T-helper 1 cell (primary cell): ENCODE results near the gene PPIL1.

Experiments used
- DNase-seq, 5 donors: peaks; one replicate each; pipeline ENCODE4 v3.0.0-alpha.2; 2012 to 2020

PPIL1 gene

DNA sequence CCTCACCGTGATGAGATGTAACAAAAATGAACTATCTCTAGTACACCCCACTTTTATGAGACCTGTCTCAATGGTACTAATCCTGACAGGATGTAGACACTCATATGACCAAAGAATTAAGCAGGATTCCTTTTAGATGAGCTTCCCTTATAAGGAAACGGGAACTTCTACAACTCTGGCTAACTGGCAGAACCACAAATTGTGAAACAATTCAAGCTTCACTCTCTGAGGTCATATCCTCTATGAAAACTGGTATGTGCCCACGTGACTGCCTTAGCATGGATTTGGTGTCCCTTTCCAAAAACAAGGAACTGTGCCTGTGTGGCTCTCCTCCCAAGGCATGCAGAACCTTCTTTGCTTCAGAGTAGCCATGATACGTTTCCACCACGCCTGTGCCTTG lies 21.3 kb downstream of the PPIL1 start:
- DNase-seq = no peak

DNA sequence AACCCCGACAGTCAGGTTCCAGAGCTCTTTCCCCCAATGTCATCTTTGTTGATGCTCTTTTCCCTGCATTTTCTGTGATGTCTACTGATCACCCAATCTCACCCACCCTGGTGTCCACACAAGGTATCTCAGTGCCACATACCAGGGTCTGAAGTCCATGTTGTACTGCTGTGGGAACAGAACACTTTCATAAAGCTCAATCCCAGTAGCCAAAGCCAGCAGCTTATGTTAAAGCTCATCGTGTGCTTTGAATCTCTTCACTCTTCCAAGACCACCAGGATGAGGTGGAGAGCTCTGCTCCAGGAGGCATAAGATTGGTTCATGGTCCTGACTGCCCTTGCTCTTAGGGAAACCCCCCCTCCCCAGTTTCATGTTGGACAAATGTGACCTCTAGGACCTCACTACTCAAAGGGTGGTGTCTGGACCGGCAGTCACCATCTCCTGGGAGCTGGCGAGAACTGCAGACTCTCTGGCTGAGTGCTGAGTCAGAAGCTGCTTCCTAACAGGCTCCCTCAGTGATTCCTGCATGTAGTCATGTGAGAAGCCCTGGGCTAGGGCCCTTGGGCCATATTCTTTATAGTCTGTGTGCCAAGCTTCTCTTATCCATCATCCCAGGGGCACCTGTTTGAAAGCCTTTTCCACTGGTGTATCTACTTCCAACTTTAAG lies 22.0 kb downstream of the PPIL1 start:
- no peak for DNase-seq

DNA sequence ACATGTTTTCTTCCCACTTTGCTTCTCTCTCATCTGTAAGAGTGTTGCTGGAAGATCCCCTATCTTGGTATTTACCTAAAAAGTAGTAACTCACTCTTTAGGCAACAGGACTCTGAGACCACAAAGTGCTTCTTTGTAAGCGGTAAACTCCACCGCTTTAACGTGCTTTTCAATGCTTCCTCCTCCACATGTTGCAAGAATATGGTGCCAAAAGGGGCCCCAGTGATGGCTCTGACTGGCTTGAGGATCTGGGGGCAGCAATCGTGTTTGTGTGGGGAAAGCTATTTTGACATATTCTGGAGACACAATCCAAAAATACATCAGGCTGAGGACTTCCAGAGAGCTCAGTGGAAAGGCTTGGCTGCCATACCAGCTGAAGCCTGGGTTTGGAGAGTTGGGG lies 23.0 kb downstream of the PPIL1 start:
- DNase-seq = no peak

DNA sequence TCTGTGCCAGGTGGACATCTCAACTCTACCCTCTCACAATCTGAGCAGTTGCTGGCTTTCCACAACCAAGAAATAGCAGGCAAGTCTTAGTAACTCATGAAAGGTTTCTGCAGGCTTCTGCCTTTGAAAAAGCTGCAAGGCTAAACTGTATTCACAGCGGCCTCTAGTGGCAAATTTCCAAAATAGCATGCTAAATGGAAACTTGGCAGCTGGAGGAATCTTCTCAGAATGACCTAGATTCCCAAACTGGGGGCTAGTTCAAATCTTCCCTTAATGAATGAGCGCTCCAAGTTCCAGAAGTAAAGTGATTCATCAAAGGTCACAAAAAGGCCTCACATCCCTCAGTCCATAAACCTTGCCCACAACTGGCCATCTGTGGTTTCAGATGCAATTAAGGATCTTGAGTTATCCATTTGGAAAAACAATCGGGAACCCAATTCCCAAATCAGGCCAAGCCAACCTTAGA lies 23.4 kb downstream of the PPIL1 start:
- DNase-seq = peak in 2 of 5 donors; percentile 15 to 49

DNA sequence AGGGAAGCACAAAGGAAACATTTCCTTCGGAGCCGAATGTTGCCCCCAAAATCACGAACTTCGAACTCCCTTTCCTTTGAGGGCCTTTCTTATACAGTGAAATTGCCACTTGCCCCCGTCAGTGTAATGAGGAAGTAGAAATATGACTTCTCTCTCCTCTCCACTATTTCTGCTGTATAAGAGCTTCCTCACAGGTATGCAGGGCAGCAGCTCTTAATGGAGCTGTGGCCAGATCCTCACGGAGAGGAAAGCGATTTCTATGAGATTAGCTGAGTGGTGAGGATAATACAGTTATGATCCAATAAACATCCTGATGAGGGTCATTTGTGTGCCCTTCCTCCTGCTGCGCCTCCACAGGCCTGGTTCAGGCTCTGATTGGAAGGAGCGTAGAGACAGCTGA lies 24.6 kb downstream of the PPIL1 start:
- no peak for DNase-seq

DNA sequence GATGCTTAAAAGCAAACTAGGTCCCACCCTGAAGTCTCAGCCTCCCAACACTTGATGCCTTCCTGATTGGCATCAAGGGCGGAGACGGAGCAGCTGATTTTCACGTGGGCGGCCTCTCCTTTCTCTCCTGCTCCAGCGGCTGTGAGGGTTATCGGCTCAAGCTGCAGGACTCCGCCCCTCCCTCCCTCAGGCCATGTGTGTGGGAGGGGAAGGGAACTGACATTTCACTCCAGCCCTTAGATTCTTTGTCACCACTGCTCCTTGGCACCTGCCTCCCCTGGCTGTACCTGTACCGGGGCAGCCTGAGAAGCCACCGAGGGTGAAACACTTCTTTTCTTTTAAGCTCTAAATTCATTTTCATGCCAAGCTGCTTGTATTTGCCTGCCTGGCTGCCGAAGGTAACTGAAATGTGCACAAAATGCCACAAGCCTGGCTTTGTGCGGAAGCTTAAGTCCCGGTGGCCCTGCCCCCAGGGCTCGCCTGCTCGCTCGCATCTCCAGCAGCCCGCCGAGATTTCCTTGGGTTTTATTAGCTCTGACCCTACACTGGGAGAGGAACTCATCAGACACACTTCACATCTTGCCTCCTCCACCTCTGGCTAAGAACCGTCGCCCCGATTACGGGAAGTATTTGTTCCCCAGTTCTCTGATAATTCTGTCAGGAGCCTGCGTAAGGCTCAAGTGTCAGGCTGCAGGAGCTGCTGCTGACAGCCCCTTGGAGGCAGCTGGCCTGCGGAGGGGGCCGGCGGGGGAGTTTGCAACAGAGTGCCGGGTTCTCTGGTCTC lies 25.8 kb downstream of the PPIL1 start:
- no peak for DNase-seq

DNA sequence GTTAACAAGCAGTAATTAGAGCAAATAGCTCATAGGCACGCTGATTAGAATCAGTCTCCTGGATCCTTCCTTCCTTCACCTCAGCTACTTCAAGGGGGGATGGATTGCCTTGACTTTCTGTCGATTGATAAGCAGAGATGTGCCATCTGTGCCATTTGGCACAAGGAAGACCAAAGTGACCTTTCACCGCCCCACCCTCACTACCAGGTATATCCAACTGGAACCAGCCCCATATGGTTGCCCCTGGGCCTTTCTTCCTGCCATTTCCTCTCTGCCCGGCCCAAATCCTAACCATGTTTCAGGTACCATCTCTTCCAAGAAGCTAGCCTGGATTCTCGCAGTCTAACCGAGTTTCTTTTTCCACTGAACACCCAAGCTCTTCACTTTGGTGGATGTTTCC lies 26.6 kb downstream of the PPIL1 start:
- DNase-seq = no peak

DNA sequence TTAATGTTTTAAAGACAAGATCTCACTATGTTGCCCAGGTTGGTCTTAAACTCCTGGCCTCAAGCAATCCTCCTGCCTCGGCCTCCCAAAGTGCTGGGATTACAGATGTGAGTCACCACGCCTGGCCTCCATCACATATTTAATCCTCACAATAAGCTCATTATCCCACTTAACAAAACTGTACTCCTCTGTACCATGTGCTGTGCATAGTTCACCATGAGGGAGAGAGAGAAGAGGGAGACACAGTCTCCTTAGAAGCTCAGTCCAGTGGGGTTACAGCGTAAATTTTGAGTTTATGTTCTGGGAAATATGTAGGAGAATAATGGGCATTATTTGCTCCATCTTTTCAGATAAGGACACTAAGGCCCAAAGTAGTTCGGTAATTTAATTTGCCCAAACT lies 27.5 kb downstream of the PPIL1 start:
- DNase-seq = no peak

DNA sequence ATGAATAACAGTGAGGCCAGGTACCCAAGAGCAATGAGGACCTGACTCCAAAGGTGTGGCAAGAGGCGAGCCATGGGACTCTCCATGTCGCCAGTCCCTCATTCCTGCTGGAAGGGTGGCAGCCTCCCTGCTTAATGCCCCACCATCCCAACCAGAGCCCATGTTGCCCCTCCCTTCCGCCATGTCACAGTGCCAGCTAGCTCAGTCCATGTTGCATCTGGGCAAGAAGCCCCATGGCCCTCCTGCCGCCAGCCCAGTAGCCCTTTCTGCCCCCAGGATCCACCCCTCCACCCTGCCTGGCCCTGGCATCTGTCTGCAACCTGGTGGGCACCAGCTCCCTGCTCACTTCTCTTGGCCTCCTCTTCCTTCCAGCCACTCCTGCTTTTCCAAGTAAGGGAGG lies 29.4 kb downstream of the PPIL1 start:
- DNase-seq = no peak

DNA sequence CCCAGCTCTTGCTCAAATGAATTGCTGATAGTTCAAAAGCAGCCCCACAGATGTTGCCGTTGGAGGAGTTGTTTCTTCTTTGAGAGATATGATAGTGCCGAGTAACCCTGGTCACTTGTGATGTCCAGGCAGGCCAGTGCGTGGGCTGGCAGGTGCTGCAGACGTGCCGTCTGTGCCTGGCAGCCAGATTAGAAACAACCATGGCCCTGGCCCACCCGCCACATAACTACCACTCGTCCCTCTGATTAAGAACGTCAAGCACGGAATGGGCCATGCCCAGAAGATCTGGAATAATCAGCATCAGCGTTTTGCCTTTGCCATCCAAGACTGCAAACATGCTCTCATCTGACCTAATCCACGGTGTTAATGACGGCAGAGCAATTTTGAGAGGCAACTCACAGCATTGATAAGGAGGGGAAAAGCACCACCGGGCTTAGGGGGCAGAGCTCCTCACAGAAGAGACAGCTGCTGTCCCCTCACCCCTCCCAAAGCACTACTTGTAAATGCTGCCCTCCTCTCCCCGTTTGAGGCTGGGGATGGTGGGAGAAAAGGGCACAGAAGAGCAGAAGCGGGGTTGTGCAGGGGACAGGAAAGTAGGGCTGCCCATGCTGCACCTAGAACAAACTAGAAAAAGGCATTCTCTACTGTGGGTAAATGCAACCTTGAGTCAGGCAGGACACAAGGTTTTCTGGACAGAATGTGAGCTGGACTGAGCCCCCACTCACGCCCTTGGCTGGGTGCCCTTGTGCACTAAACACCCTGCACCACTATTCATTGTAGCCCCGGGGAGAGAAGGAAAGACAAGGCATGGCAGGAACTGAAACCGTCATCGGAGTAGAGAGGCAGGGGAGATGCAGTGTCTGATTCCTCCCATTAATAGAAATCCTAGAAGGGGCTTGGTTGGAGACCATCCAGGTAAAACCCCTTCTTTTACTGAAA lies 30.1 kb downstream of the PPIL1 start:
- DNase-seq = no peak

DNA sequence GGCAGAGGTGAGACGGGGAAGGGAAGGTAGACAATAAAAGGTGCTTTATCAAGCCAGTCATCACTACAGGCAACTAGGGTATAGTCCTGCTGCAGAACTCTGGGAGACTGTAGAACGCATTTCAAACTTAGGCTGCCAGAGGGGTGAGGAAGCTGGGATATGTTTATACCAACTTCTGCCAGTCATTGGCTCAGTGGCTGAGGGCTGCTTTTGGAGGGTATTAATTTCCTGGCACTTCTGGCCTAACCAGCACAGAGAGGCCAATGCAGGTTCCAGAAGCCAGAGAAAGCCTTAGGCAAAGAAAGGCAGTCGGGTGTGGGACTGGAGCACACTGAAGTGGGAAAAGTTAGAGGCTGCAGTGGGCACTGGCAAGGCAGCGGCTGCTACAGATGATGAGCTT lies 31.4 kb downstream of the PPIL1 start:
- no peak for DNase-seq

DNA sequence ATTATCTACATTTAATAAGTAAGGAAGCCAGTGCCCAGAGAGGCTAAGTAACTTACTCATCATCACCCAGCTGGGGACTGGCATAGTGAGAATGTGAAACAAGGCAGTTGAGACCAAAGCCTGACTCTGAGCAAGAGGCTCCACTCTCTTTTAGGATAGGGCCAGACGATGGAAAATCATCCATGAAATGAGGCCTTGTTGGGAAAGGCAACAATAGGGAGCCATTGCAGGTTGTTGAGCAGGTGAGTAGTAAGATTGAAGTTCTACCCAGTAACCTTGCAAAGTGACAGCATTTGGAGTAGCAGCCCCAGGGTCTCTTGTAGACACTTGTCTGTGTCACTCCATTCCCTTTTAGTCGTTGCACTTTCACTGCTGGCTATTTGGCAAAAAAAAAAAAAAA lies 32.8 kb downstream of the PPIL1 start:
- no peak for DNase-seq

DNA sequence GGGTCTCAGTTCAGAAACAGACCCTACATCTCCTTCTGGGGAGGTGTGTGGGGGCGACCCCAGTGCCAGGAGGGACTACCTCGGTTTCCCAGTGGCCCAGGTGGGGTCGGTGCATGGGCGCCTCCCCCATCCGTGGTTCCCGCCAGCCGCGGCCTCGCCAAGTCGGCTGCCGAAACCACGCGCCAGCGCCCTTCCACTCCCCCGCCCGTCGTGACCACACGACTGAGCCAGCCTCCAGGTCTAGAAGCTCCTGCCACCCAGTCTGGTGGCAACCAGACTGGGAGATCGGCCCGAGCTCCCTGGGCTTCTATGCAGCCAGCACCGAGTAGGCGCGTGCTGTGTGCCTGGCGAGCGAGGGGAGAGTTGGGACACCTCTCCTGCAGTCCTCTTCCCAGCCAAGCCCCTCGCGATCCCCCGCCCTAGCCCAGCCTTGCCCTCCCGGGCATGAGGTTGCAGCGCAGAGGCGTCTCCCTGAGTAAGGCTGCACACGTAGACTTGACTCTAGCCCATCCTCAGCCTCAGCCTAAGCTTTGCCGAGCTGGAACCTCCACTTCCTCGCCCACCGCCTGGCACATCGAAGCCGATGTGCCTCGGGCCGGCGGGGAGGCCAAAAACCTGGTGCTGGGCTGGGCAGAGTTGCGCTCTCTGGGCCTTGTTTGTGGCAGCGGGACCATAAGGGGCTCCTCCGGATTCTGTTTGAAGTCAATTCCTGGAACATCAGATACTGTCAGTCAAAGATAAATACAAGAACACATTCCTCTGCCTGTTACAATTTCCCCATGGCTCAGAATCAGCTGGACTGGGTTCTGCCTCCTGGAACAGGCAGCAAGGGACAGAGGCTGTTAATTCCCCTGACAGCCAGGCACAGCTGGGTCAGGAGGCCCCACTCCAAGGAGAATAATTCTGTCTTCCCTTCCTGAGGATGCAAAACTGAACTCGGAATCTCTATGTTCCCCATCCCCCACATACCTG lies 33.9 kb downstream of the PPIL1 start:
- peak in 3 of 5 donors; percentile 13 to 27 (median 25) for DNase-seq

DNA sequence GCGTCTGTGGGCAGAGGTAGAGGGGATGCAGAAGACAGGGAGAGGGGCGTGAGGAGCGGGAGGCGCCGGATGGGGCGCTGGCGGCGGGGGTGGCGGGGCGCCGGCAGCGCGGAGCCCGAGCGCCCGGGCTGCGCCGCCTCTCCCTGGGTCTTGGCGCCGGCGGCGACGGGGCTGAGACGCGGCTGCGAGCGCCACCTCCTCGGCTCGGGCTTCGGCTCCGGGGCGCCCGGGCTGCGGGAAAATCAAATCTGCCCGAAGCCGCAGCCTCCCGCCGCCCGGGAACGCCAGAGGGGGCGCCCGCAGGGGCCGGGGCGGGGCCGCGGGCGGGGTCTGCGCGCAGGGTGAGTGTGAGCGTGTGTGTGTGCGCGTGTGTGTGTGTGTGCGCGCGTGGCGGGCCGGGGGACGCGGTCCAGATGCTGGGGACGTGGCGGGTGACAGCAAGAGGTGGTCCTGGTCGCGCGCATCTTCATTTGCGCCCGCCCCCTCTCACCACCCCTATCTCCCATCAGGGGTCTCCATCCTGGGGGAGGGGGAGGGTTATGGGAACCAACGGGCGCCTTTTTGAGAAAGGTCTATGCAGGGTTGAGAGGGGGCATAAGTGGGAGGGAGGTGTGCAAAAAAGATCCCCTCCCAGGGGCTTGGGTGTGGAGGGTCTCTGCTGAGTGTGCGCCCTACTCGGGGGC lies 34.7 kb downstream of the PPIL1 start:
- peak in 3 of 5 donors; percentile 9 to 40 (median 25) for DNase-seq

DNA sequence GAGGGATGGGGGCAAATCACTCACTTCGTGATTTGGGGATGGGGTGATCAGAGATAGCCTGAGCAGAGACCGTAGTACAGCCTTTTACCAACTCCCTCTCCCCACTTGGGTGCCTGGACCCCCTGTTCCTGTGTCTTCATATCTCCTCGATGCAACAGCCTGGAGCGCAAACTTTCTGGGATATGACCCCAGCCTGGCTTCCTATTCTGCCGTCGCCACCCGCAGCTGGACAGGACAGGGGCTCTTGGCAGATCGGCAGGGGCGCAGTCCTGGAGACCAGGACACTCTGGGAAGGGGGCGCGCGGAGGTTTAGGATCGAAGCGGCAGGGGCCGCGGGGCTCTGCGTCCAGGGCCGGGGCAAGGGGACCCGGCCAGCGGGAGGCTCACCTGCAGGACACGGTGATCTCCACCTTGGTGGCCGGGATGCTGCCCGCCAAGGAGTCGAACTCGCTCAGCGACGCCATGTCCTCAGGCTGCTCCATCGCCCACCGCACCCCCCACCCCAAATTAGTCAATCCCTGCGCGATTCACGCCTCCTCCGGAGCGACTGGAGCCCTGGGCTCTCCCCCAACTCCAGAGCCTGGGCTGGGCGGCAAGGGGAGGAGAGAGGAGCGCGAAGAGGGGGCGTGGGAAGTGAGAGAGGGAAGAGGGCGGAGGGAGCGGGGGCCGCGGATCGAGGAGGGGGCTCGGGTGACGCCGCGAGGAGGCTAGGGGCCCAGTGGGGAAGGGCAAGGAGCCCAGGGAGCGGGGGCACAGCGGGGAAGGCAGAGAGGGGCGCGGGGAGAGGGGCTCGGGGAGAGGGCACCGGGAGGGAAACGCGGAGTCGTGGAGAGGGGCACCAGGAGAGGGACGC lies 35.5 kb downstream of the PPIL1 start, which contains the start of gene CPNE5:
TSS of gene CPNE5 (minus strand) at position 549 of the 853 bp plus-strand sequence. CDS start at position 482, 67 bp downstream.
- DNase-seq = no peak

DNA sequence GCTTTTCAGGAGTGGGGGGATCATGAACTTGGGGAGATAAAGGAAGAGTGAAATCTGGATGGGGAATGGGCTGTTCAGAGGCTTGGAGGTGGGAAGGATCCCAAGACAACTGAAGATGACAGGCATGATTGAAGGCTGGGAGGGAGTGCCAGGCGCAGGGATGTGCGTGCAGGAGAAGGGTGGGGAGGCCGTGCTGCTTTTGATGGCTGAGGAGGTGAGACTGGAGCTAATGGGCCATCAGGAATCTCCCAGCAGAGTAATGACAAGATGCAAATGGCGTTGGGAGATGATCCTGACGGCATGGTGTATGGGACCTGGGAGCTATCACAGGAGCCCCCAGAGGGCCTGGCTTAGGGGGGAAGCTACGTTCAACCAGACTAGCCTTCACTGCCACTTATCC lies 36.9 kb downstream of the PPIL1 start:
- DNase-seq = no peak

DNA sequence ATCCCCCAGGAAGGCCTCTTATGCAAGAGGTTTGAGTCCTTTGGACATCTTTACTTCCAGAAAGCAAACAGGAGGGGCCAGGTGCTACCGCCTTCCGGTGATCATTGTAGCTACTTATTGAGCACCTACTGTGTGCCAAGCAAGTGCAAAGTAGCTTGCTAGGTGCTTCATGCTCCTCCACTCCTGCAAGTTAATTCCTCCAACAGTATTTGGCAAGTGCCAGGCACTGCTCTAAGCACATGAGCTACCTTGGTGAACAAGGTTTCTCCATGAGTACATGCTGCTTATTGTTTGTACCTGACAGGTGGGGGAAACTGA lies 37.6 kb downstream of the PPIL1 start:
- DNase-seq = no peak

DNA sequence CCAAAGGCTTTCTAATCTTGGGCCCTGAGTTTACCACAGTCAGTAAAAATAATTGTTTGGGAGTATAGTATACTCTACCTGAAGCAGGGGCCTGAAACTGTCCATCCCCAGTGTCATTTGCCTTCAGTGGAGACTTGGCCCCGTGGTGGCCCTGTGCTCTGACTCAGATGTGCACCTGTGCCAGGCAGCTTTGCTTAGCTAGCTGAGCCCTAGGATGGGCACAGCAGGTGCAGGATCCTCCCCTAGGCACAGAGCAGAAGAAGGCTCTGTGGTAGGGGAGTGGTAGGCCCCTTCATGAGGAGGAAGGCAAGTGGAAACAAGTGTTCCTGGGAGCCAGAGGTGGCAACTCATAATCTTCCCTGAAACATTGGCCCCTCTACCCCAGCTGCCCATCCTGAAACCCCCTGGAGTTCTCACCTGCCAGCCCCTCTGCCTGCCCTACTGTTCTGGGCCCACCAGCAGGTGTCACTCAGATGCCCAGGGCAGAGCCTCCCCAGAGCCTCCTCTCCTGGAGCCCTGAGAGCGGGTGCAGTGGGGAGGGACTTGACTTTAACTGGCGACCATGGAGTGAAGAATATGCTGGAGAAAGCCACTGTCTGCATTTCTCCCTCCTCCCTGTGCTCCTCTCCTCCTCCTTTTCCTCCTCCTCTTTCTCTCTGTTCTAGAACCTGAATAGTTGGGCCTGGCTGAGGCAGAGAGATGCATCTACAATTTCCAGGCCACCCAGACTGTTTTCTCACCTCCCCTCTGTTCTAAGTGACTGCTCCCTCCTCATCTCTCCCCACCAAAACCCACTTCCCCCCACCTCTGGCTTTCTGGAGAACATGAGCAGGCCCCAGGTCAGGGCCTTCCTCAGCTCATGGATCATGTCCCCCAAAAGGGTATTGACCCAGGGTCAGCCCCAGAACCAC lies 38.2 kb downstream of the PPIL1 start:
- no peak for DNase-seq
